Measurements from ENCODE around the gene YY1.
A peak's percentile ranks its signal among the peaks of the same experiment; 100 is the strongest.
"Not testable (repeated sequence)": the region's sequence is repeated elsewhere in the genome, so short reads cannot be mapped to it uniquely, and the experiment has no call there.

YY1 gene

DNA sequence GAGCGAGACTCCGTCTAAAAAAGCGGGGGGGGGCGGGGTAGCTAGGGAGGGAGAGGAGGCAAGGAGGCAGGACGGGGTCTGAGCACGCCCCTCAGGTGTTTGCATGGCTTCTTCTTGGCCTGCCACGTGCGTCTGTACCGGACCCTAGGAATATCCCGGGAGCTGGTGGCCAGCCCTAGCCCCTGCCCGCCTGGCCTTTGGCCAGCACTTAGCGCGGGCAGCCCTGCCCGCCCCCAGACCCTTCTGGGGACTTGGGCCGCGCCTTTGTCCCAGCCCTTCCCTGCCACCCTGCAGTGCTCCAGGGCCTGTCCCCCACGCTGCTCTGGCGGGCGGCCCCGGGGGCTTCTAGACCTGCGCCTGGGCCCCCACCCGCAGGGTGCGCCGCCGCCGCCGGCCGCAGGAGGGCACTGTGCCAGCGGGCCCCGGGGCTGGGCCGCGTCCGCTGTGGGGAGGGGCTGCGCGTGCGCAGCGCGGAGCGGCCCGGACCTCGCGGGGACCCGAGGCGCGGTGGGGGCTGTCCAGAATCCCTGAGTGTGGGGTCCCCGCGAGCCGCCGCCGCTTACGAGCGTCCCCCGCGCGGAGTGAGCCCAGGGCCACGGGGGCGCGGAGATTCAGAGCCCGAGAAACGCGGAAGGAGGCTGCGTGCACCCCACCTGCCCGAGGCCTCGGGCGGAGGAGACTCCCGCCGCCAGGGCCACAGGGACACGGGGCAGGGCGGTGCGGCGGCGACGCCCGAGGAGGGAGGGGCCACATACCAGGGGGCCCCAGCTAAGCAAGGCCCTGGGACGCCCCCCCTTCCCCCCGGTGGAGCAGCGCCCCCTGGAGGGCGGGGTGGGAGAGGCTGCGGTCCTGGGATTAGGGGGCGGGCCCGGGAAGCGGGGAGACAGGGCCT is 46.3 kb downstream of the YY1 start:
- DNase-seq: peak; percentile 37

DNA sequence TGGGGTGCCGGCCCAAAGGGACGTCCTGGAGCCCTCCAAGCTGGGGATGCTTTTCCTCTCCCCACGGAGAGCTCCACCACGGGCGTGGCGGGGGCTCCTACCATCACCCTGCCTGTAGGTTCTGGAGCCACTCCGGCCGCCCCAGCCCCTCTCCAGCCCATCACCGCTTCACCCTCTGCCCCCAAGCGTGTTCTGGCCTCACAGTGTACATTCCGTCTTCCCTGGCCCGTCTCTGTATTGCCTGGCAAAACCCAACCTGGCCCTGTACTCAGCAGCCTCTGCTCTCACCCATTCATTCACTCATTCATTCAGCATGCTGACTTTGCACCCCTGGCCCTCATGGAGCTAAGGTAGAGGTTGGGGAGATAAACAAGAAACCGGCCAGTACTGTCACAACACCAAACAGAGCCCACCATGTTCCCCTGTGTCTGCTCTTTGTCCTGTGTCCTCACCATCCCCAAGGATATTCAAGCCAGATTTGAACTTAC is 47.0 kb downstream of the YY1 start:
- DNase-seq: no peak

DNA sequence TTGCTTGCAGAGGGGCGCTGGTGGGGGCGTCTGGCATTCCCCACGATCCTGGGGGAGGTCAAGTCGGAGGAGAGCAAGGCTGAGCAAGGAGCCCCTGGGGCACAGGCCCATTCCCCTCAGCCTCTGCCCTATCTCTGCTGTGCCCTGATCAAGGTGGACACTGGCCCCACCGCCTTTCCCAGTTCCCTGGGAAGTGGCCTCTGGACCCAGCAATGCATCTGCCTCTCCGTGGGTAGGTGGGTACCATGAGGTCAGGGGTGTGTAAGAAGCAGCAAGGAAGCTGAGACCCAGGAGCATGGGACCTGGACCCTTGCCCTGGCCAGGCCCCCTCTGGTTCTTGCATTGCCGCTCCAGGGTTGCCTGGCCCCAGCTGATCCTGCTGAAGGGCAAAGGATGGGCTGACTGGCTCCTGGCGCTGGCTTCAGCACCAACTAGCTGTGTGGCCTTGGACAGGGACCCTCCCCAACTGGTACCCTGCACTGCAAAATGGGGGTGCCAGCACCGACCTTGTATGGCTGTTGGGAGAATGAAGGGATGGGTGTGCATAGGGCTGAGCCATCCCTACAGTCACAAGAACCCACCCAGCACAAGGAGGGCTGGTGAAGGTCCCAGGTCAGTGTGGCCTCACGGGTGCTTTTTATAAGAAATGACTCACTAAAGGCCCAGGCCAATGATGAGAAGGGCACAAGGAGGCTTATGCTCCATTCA is 47.7 kb downstream of the YY1 start:
- no peak for DNase-seq

DNA sequence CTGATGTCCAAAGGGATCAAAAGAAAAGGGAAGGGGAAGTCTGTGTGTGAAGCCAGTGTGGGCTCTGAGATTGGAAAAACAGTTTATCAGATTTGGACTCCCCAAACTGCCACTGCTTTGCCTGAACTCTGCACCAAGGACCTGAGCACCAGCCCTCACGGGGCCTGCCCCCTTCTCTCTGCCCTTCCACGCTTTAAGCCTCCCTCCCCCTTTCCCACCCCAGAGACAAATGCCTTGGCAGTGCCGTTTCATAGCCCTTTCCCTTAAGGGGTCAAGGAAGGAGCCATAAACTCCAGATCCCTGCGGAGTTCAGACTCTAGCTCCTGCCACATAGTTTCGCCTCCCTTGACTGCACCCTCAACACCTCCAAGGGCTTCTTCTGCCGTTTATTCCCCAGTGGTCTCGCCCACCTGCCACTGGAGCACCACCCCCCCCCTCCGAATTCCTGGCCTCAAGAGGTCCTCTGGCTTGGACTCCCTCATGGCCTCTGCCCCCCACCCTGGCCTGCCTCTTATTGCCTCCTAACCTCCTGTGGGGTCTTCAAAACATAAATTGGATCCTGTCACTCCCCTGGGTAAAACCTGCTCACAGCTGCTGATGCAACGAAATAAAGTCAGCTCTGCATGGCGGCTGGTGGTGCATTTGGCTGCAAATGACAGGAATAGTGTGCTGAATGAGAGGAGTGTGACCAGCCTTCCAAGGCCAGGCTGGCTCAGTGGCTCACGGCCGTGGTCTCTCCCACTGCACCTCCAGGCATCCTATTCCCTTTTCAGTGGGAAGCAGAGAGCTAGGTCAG is 48.5 kb downstream of the YY1 start:
- DNase-seq: no peak

DNA sequence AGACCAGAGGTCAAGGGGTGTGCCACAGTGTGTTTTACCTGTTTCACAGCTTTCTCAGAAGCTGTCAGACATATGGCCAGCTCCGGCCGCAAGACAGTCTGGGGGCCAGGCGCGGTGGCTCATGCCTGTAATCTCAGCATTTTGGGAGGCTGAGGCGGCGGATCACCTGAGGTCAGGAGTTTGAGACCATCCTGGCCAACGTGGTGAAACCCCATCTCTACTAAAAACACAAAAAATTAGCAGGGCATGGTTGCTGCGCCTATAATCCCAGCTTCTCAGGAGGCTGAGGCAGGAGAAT is 49.0 kb downstream of the YY1 start:
- DNase-seq: not testable (repeated sequence)

DNA sequence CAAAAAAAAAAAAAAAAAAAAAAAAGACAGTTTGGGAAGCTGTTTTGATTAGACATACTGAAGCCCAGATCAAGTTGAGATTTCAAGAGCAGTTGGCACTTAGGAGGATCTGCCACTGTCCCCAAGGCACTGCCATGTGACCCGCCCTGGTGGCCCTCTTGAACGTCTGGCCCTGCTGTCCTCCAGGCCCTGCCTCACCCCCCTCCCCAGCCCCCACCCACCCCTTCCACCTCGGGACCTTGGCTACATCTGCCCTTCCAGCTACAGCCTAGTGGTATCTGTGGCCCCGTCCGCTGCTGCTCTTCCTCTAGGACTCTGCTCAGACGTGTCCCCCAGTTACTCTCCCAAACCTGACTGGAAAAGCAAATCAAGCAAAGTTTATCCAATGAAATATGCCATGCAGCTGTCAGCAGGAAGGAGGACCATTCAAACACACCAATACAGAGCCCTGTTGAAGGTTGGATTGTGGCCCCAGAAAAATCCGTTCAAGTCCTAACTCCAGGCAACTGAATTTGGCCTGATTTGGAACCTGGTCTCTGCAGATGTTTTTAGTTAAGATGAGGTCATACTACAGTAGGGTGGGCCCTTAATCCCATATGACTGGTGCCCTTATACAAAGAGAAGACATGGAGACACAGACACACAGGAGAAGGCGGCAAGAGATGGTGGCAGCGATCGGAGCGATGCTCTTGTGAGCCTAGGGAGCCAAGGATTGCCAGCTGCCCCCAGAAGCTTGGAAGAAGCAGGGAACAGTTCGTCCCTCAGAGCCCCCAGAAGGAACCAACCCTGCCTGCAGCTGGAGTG is 49.6 kb downstream of the YY1 start:
- no peak for DNase-seq

DNA sequence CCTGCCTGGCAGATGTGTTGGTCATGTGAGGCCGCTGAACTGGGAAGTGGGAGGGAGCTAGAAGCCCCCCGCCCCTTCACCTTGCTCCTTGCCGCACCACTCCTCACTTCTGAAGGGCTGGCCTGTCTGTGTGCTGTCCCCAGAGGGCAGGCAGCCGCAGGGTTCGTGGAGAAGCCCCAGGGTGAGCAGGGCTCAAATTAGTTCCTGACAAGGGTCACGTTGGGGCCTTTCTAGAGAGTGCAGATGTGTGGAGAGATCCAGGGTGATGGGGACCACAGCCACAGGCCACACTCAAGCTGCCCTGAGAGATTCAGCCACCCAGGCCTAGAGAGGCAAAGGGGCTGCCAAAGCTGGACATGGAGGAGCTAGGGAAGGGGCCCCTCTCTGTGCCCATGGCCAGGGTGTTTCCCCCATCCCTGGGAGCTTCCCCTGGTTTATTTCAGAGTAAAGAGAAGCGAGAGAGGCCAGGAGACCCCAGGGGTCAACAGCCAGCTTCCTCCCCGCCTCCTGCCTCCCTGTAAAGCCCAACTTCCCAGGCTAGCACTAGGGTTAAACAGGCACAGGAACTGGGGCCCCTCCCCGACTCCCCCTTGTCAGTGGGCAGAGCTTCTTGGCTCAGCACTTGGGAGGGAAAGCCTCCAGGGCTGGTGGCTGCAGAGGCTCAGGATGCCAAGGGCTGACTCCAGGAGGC is 51.1 kb downstream of the YY1 start:
- no peak for DNase-seq

DNA sequence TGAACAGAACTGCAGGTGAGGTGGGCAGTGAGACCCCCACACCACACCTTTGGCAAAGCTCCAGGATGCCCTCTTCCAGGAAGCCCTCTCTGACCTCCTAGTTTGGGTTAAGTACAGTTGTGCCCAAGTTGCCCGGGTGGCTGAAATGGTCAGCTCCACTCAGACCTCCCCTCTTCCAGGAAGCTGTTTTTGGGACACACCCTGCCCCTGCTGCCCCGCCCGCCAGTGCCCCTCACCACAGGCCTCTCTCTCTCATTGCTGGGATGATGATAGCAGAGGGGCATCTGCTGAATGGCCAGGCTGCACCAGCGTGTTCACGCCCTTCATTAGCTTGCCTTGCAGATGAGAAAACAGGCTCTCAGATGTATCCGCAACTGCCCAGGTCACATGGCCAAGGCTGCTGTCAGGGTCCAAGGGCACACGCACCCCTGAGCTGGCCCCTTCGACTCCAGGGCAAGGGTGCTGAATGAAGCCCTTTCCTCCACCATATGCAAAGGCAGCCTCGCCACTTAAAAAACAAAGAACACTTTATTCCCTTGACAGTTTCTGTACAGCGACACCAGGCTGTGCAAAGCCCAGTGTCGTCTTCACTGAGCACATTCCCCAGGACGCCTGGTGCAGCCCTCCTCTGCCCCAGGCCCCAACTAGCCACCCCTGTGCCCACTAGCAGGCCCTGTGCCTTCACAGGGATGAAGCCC is 51.8 kb downstream of the YY1 start:
- no peak for DNase-seq

DNA sequence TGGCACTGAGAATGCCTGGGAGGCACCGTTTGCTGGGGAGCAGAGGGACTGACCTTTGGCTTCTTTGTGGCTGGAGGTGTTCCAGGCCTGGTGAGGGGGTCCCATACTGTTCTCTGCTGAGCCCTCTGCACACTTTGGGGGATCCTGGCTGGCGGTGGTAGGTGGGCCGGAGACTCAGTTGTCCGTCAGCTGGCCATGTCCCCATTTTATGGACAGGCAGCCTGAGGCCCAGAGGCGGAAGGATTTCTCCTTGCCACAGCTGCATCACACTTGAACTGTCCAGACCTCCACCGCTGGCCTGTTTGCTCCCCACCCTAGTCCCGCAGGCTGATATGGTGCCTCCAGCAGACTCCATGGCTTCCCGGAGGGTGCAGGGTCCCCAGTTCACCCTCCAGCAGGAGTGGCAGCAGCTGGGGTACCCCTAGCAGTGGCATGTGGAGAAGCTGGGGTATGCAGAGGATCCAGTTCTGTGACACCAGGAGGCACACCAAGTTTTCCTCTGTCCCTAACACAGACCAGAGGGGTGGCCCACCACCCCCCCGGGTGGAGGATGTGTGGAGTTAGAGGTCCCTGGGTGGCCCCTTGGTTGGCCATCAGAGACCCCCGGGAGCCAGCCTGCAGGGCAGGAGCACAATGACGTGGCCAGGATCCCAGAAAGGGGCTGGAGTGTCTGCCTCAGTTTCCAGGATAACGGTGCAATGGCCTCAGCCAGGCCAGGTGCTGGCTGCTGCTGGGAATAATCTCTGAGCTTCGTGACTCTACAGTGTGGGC is 52.5 kb downstream of the YY1 start:
- DNase-seq: no peak

DNA sequence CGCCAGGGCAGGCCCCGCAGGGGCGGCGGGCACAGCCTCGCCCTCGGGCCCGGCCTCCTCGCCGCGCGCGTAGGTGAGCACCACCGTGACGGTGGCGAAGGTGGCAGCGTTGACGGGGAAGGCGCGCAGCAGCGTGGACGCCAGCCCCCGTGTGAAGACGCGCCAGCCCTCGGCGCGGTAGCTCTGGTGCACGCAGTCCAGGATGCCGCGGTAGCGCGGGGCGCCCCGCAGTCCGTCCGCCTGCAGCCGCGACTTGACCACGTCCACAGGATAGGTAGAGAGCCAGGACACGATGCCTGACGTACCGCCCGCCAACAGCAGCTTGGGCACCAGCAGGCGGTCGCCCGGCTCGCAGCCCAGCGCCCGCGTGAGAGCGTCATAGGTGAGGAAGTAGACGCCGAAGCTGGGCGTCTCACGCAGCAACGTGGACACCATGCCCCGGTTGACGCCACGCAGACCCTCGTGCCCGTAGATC is 53.4 kb downstream of the YY1 start:
- no peak for DNase-seq

DNA sequence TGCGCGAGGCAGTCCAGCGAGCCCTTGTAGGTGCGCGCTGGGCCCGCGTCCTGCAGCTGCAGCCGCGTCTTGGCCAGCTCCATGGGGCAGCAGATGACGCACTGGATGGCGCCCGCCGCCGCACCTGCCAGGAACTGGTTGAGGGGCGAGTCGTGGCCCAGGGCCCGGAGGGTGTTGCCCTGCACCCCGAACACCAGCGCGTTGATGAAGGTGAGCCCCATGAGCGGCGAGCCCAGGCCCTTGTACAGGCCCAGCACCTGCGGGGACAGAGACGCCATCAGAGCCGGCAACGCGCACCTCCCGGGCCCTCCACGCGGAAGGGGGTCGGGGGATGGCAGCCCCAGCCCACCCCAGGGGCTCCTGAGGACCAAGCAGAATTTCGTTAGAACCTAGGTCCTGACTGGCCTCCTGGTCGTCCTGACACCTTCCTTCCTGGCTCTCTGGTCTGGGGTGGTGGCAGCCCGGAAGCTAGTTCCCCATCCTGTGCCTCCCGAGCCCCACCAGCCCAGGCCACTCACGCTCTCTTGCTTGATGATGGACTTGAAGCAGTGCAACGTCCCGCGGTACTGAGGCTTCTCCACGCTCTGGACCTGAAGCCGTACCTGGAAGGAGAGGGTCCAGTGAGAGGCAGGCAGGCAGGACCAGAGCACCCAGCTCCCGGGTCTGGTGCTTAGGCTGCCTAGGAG is 54.0 kb downstream of the YY1 start:
- DNase-seq: no peak

DNA sequence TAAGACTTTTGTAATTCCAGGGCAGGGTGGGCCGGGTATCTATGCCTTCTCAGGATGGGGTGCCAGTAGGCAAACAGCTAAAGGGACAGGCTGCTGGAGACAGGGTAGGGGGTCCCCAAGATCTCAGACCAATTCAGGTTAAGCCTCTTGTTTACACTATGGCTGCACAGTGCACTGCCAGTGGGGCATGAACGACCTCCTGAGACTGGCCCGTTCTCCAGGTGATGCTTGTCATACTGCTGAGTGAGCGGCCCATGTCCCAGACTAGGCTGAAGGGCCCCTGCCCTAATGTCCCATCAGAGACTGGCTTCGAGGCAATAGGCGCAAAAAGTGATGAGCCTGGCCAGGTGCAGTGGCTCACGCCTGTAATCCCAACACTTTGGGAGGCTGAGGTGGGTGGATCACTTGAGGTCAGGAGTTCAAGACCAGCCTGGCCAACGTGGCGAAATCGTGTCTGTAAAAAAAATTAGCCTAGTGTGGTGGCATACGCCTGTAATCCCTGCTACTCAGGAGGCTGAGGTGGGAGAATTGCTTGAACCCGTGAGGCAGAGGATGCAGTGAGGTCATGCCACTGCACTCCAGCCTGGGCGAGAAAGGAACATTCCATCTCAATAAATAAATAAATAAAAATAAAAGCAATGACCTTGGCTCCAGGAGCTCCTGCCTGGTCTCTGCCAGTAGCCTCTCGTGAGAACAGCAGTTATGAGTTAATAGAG is 54.7 kb downstream of the YY1 start:
- no peak for DNase-seq

DNA sequence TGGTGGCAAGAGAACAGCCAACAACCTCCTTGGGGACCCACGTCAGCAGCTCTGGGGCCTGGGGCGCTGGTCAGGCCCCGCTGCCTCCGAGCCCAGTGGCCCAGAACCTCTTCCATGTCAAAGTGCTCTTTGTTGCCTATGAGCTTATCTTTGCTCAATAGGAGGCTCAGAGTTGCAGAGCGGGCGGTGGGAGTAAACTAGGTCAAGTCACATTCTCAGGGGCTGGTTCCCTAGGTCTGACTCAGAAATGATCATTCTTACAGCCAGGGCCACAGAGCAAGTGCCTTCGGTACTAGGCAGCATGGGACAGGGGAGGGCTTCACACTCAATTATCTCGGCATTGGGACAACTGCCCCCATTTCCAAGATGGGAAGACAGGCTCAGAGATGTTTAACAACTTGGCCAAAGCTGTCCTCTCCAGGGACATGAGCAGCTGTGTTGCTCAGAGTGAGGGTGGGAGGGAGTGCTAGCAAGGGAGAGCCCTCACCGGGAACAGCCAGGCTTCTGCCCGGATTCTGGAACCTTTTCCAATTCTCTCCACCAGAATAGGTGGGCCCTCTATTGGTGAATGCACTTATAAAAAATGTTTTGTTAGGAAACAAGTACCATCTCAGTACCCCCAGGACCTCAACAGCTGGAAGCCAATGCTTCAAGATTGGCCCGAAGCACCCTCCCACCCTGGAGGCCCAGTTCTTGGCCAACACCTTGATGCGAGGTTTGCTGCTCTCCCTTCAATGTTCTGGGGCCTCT is 55.4 kb downstream of the YY1 start:
- no peak for DNase-seq

DNA sequence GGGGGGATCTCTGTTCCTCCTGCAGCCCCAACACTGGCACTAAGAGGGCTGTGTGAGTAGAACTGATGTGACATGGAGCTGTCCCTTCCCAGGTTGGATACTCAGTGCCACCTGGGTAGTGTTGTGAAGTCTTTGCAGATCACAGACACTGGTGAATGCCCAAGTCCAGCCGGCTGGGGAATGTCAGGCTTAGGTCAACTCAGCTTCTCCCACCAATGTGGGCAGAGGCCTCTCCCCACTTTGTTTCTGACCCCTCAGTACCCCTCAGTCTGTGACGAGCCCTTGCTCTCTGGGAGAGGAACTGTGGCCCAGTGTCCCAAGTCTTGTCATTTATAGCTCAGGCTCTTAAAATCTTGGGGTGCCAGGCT is 56.0 kb downstream of the YY1 start:
- no peak for DNase-seq

DNA sequence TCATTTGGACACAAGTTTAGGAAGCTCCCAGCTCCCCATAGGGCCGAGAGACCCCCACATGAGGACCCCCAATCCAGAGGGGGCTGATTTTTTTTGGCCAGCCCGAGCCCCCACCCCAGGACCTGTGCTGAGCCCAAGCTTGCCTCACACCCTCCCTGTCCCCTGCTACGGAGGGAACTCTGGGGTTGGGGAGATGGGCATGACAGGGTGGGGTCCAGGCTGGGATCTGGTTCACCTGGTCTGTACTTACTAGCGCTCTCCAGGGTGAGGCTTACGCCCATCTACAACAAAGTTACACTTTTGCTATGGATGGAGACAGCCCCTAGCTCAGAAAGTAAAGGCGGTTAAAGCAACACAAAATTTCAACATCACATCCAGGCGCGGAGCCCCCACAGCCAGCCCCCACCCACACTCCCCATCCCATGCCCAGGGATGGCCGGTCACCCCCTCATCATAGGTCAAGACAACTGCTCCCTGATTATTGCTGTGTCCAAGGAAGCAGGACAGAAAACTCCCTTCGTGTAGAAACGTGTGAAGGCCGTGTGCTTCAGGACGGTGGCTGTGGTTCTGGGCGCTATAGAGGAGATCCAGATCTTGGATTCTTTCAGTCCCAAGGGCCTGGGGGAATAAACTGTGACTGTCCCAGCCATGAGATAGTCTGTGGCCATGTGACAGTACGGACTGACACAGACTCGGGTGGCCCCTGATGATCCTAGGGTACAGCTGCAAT is 56.6 kb downstream of the YY1 start:
- DNase-seq: no peak

DNA sequence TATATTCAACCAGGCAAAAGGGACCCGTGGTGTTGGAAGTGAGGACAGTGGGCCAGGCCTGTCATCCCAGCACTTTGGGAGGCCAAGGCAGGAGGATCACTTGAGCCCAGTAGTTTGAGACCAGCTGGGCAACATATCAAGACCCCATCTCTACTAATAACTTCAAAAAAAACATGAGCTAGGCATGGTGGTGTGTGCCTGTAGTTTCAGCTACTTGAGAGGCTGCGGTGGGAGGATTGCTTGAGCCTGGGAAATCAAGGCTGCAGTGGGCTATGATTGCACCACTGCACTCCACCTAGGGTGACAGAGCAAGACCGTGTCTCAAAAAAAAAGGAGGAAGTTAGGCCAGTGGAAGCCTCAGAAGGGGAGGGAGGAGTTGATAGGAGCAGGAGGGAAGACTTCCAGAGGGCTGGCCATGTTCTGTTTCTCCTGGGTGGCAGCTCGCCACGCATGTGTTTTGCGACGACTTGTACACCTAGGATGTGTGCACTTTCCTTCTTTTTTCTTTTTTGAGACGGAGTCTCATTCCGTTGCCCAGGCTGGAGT is 57.2 kb downstream of the YY1 start:
- no peak for DNase-seq

DNA sequence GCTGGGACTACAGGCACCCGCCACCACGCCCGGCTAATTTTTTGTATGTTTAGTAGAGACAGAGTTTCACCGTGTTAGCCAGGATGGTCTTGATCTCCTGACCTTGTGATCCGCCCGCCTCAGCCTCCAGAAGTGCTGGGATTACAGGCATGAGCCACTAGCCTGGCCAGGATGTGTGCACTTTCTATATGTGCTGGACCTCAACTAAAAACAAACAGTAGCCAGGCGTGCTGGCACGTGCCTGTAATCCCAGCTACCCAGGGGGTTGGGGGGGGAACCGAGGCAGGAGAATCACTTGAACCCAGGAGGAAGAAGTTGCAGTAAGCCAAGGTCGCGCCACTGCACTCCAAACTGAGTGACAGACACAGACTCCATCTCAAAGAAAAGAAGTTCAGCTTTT is 57.8 kb downstream of the YY1 start:
- DNase-seq: not testable (repeated sequence)

Measured in NCI-H748 treated with DMSO at 0.1 percent for 48 hours (cell line).